Measurements from ENCODE around the gene FGA.

Gene FGA

GRCh38 chr4:154574311-154574710 is 16.2 kb downstream of the FGA start:
- no peaks in the 10 kb centered on the region for H3K4me1 ChIP-seq (ENCODE audit: low read depth, poor library complexity, severe bottlenecking)
- H3K79me2 ChIP-seq (ENCODE audit: insufficient read depth, low read depth), result no peaks in the 10 kb centered on the region
- H3K9ac ChIP-seq, result no peak overlapping the region
- no peak overlapping the region for H3K4me3 ChIP-seq (IDR thresholded peaks at IDR 0.05; ENCODE audit: insufficient read depth, low read depth, low read length)
- TF ChIP-seq CTCF (conservative IDR thresholded peaks at IDR 0.05; ENCODE audit: low read depth, low read length), result no peak
- no peak overlapping the region for H2AFZ ChIP-seq (ENCODE audit: low read depth)
- H4K20me1 ChIP-seq (ENCODE audit: insufficient read depth), result no peaks in the 10 kb centered on the region
- no peak overlapping the region for H3K4me2 ChIP-seq
- no peaks in the 10 kb centered on the region for H3K27me3 ChIP-seq (ENCODE audit: insufficient read depth, low read depth)
- no peaks in the 10 kb centered on the region for H3K36me3 ChIP-seq (ENCODE audit: insufficient read depth)
- H3K27ac ChIP-seq, result no peak overlapping the region

GRCh38 chr4:154573190-154573870 is 17.2 kb downstream of the FGA start:
- Histone ChIP-seq H3K4me1 (ENCODE audit: low read depth, poor library complexity, severe bottlenecking) (no peaks in the 10 kb centered on the region), H3K27me3 (ENCODE audit: insufficient read depth, low read depth) (no peaks in the 10 kb centered on the region), H4K20me1 (ENCODE audit: insufficient read depth) (no peaks in the 10 kb centered on the region), H3K79me2 (ENCODE audit: insufficient read depth, low read depth) (no peaks in the 10 kb centered on the region), H3K27ac (no peak overlapping the region), H3K36me3 (ENCODE audit: insufficient read depth) (no peaks in the 10 kb centered on the region), H2AFZ (ENCODE audit: low read depth) (no peak overlapping the region), H3K4me2 (no peak overlapping the region), H3K4me3 (IDR thresholded peaks at IDR 0.05; ENCODE audit: insufficient read depth, low read depth, low read length) (no peak overlapping the region), H3K9ac (no peak overlapping the region)
- no peak for TF ChIP-seq CTCF (conservative IDR thresholded peaks at IDR 0.05; ENCODE audit: low read depth, low read length)

GRCh38 chr4:154569584-154569983 is 21.0 kb downstream of the FGA start:
- H3K9ac ChIP-seq, result no peak overlapping the region
- no peaks in the 10 kb centered on the region for H3K4me1 ChIP-seq (ENCODE audit: low read depth, poor library complexity, severe bottlenecking)
- no peaks in the 10 kb centered on the region for H3K27me3 ChIP-seq (ENCODE audit: insufficient read depth, low read depth)
- no peak overlapping the region for H3K4me3 ChIP-seq (IDR thresholded peaks at IDR 0.05; ENCODE audit: insufficient read depth, low read depth, low read length)
- H3K27ac ChIP-seq, result no peak overlapping the region
- no peaks in the 10 kb centered on the region for H3K79me2 ChIP-seq (ENCODE audit: insufficient read depth, low read depth)
- no peak overlapping the region for H3K4me2 ChIP-seq
- no peak for TF ChIP-seq CTCF (conservative IDR thresholded peaks at IDR 0.05; ENCODE audit: low read depth, low read length)
- no peaks in the 10 kb centered on the region for H3K36me3 ChIP-seq (ENCODE audit: insufficient read depth)
- H2AFZ ChIP-seq (ENCODE audit: low read depth), result no peak overlapping the region
- no peaks in the 10 kb centered on the region for H4K20me1 ChIP-seq (ENCODE audit: insufficient read depth)

- Histone ChIP-seq H2AFZ (ENCODE audit: low read depth) (no peak overlapping the region), H3K4me1 (ENCODE audit: low read depth, poor library complexity, severe bottlenecking) (no peaks in the 10 kb centered on the region), H3K27me3 (ENCODE audit: insufficient read depth, low read depth) (no peaks in the 10 kb centered on the region)
These were observed 21.5 kb downstream of the FGA start for GRCh38 chr4:154569028-154569427.

More at GRCh38 chr4:154569028-154569427, 21.5 kb downstream of the FGA start:
- Histone ChIP-seq H3K27ac (no peak overlapping the region), H3K79me2 (ENCODE audit: insufficient read depth, low read depth) (no peaks in the 10 kb centered on the region), H3K9ac (no peak overlapping the region), H3K36me3 (ENCODE audit: insufficient read depth) (no peaks in the 10 kb centered on the region), H3K4me3 (IDR thresholded peaks at IDR 0.05; ENCODE audit: insufficient read depth, low read depth, low read length) (no peak overlapping the region), H4K20me1 (ENCODE audit: insufficient read depth) (no peaks in the 10 kb centered on the region), H3K4me2 (no peak overlapping the region)
- no peak for TF ChIP-seq CTCF (conservative IDR thresholded peaks at IDR 0.05; ENCODE audit: low read depth, low read length)

Measured in KMS-11 (cell line).